ENCODE results near the gene SLC9A9.

Gene SLC9A9

DNA sequence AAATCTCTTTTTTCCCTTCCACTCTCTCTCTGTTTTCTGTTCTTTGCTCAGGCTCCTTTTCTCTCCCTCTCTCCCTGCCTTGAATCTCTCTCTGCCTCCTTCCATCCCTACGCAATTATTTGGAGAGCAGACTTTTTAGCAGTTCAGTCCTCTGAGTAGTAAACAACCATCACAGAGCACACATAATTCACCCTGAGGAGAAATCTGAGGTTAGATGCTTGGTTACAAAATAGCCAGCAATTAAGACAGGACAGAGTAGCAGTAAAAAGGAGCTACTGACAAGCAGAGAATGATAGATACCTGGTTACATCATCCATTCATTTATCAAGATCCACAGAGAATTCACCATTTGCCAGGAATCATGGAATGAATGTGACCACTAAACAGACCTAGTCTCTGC lies 25.5 kb downstream of the SLC9A9 start:
- Histone ChIP-seq H3K9me3 (replicated peaks; ENCODE audit: low read length) (no peaks in the 10 kb centered on the region), H3K4me1 (ENCODE audit: control insufficient read depth, insufficient read depth, low read length) (no peaks in the 10 kb centered on the region), H3K36me3 (ENCODE audit: insufficient read depth, low read length) (no peaks in the 10 kb centered on the region), H3K9ac (ENCODE audit: low read depth, low read length) (no peak overlapping the region), H3K4me3 (ENCODE audit: low read length) (no peak overlapping the region), H3K27me3 (ENCODE audit: control insufficient read depth, insufficient read depth, low read length) (no peaks in the 10 kb centered on the region), H3K4me2 (ENCODE audit: low read length) (no peak overlapping the region)

DNA sequence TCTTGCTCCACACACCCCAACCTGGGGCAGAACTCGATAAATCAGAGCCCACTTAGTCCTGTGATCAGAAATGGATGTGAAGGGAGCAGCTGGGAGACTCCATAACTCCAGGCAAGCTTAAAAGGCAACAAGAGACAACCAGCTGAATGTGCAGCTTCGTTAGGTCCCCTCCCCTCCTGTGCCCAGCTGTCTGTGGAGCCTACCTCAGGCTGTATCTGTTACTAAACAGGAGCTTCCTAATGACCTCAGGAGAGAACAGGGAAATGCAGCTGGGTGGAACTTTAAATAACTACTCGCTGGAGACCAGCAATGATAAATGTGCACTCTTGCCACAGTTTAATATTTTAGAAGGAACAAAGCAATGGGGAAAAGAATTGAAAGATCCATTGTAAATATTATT lies 25.9 kb downstream of the SLC9A9 start:
- no peak overlapping the region for H3K4me3 ChIP-seq (ENCODE audit: low read length)
- no peak overlapping the region for H3K9ac ChIP-seq (ENCODE audit: low read depth, low read length)
- no peaks in the 10 kb centered on the region for H3K9me3 ChIP-seq (replicated peaks; ENCODE audit: low read length)
- no peaks in the 10 kb centered on the region for H3K27me3 ChIP-seq (ENCODE audit: control insufficient read depth, insufficient read depth, low read length)
- H3K4me2 ChIP-seq (ENCODE audit: low read length) = no peak overlapping the region
- no peaks in the 10 kb centered on the region for H3K4me1 ChIP-seq (ENCODE audit: control insufficient read depth, insufficient read depth, low read length)
- no peaks in the 10 kb centered on the region for H3K36me3 ChIP-seq (ENCODE audit: insufficient read depth, low read length)

DNA sequence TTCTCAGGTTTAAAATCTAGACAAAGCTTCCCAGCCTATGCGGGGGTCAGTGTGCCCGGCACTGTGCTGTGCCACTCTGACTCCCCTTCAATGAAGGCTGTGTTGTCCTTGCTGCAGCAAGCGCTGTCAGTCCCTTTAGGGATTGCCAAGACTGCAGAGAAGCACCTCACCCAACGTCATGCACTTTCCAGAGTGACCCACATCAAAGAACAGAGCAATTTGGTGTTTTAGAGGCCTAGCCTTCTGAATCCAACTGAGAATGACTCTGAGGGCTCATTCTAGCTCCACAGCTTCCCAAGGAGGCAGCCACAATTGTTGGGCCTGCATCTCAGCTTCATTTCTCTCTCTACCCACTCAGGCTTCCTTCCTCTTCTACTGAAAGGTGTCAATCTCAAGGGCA lies 26.4 kb downstream of the SLC9A9 start:
- Histone ChIP-seq H3K9me3 (replicated peaks; ENCODE audit: low read length) (no peaks in the 10 kb centered on the region), H3K36me3 (ENCODE audit: insufficient read depth, low read length) (no peaks in the 10 kb centered on the region), H3K4me1 (ENCODE audit: control insufficient read depth, insufficient read depth, low read length) (no peaks in the 10 kb centered on the region), H3K27me3 (ENCODE audit: control insufficient read depth, insufficient read depth, low read length) (no peaks in the 10 kb centered on the region), H3K4me2 (ENCODE audit: low read length) (no peak overlapping the region), H3K4me3 (ENCODE audit: low read length) (no peak overlapping the region), H3K9ac (ENCODE audit: low read depth, low read length) (no peak overlapping the region)

DNA sequence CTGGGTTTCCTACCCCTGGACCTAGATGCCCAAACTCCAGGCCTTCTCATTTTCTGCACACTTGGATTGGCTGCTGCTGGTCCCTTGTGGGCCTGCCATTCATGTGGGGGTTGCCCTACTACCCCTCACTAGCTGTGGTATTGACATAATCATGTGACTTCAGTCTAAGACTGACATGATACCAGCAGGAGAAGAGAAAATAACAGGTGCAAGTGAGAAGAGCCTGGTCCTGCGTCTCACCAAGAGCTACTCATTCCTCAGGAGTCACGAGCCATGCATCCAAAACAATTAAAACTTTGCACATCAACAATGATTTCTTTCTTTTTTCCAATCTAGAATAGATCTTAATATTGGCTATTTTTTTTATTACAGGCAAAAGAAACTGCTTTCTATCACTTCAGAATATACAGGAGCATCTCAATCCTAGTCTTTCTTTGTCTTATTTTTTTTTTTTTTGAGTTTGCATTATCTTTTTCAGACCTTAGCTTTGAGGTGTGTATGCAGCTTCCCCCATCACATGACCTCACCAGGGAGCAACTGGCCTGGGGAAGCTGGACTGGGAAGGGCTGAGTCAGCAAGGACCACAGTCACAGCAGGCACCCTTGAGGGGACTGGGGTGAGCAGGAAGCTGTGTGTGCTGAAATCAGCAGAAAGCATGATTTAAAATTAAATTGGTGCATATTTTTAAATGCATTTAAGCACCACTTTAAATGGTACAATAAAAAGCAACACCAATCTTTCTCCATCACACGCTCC lies 27.6 kb downstream of the SLC9A9 start:
- Histone ChIP-seq H3K4me1 (ENCODE audit: control insufficient read depth, insufficient read depth, low read length) (no peaks in the 10 kb centered on the region), H3K27me3 (ENCODE audit: control insufficient read depth, insufficient read depth, low read length) (no peaks in the 10 kb centered on the region), H3K4me3 (ENCODE audit: low read length) (no peak overlapping the region), H3K4me2 (ENCODE audit: low read length) (no peak overlapping the region), H3K36me3 (ENCODE audit: insufficient read depth, low read length) (no peaks in the 10 kb centered on the region), H3K9ac (ENCODE audit: low read depth, low read length) (no peak overlapping the region), H3K9me3 (replicated peaks; ENCODE audit: low read length) (no peaks in the 10 kb centered on the region)

DNA sequence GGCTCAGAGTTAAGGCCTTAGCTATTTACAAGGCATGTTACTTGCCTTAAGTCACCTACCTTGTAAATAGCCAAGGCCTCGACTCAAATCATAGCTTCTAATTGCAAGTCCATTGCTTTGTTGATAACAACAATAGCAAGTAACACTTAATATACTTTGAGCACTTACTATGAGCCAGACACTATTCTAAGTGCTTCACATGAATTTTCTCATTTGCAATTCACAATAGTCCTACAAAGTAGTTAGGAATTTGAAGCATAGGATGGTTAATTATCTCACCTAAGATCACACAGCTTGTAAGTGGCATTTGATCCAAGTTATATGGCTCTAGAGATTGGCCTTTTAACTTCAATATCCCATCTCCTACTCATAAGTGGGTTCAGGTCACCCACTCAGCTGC lies 28.4 kb downstream of the SLC9A9 start:
- H3K36me3 ChIP-seq (ENCODE audit: insufficient read depth, low read length) = no peaks in the 10 kb centered on the region
- H3K4me3 ChIP-seq (ENCODE audit: low read length) = no peak overlapping the region
- no peaks in the 10 kb centered on the region for H3K4me1 ChIP-seq (ENCODE audit: control insufficient read depth, insufficient read depth, low read length)
- no peak overlapping the region for H3K9ac ChIP-seq (ENCODE audit: low read depth, low read length)
- H3K27me3 ChIP-seq (ENCODE audit: control insufficient read depth, insufficient read depth, low read length) = no peaks in the 10 kb centered on the region
- H3K4me2 ChIP-seq (ENCODE audit: low read length) = no peak overlapping the region
- no peaks in the 10 kb centered on the region for H3K9me3 ChIP-seq (replicated peaks; ENCODE audit: low read length)

DNA sequence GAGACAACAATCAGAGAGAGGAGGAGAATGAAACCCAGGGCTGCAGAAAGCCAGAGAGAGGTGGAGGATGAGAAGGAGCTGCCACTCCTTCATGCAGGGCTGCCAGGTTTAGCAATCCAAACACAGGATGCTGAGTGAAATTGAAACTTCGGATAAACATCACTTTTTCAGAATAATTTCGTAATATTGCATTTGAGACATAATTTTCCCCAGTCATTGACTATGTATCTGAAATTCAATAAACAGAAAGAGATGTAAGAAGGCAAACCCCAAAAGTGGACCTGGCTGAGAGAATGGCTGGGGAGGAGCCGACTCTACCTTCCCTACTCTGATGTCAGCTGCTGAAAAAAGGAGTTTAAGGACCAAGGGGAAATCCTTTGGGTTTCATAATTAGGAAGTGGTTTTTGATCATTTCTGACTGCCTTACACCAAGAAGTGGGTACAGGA lies 33.8 kb downstream of the SLC9A9 start:
- H3K27me3 ChIP-seq (ENCODE audit: control insufficient read depth, insufficient read depth, low read length) = no peaks in the 10 kb centered on the region
- H3K9ac ChIP-seq (ENCODE audit: low read depth, low read length) = no peak overlapping the region
- H3K4me3 ChIP-seq (ENCODE audit: low read length) = no peak overlapping the region
- H3K4me2 ChIP-seq (ENCODE audit: low read length) = no peak overlapping the region
- no peaks in the 10 kb centered on the region for H3K9me3 ChIP-seq (replicated peaks; ENCODE audit: low read length)
- peaks cover 8% of the 10 kb centered on the region for H3K4me1 ChIP-seq (ENCODE audit: control insufficient read depth, insufficient read depth, low read length)
- no peaks in the 10 kb centered on the region for H3K36me3 ChIP-seq (ENCODE audit: insufficient read depth, low read length)

DNA sequence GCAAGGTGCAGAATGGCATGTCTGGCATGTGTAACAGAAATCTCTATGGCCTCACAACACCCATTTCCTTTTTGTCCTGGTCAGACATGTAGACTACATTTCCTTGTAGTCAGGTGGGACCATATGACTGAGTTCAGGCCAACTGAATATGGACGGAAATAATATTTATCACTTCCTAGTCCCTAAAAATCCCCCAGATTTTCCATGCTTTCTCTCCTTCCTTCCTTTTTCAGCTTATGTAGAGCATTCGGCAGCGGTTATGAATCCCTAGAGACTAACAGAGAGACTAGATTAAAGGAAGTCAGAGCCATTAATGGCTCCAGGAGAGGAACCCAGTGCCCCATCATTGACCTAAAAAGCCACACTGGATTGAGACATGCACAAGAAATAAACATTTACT lies 35.8 kb downstream of the SLC9A9 start:
- no peaks in the 10 kb centered on the region for H3K9me3 ChIP-seq (replicated peaks; ENCODE audit: low read length)
- no peak overlapping the region for H3K4me2 ChIP-seq (ENCODE audit: low read length)
- no peaks in the 10 kb centered on the region for H3K36me3 ChIP-seq (ENCODE audit: insufficient read depth, low read length)
- no peak overlapping the region for H3K9ac ChIP-seq (ENCODE audit: low read depth, low read length)
- no peaks in the 10 kb centered on the region for H3K27me3 ChIP-seq (ENCODE audit: control insufficient read depth, insufficient read depth, low read length)
- H3K4me1 ChIP-seq (ENCODE audit: control insufficient read depth, insufficient read depth, low read length) = peaks cover 8% of the 10 kb centered on the region
- no peak overlapping the region for H3K4me3 ChIP-seq (ENCODE audit: low read length)

DNA sequence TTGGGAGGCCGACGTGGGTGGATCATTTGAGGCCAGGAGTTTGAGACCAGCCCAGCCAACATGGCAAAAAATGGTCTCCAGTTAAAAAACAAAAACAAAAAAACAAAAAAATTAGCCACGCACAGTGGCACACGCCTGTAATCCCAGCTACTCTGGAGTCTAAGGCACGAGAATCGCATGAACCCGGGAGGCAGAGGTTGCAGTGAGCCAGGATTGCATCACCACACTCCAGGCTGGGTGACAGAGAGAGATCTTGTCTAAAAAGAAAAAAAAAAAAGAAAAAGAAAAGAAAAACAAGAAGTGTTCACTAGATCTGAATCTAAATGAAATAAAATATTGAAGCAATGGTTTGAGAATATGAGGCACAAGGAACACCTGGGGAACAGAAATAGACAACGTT lies 36.7 kb downstream of the SLC9A9 start:
- Histone ChIP-seq H3K4me2 (ENCODE audit: low read length) (no peak overlapping the region), H3K27me3 (ENCODE audit: control insufficient read depth, insufficient read depth, low read length) (no peaks in the 10 kb centered on the region), H3K9me3 (replicated peaks; ENCODE audit: low read length) (no peaks in the 10 kb centered on the region), H3K4me3 (ENCODE audit: low read length) (no peak overlapping the region), H3K36me3 (ENCODE audit: insufficient read depth, low read length) (no peaks in the 10 kb centered on the region), H3K4me1 (ENCODE audit: control insufficient read depth, insufficient read depth, low read length) (peaks cover 17% of the 10 kb centered on the region), H3K9ac (ENCODE audit: low read depth, low read length) (no peak overlapping the region)

DNA sequence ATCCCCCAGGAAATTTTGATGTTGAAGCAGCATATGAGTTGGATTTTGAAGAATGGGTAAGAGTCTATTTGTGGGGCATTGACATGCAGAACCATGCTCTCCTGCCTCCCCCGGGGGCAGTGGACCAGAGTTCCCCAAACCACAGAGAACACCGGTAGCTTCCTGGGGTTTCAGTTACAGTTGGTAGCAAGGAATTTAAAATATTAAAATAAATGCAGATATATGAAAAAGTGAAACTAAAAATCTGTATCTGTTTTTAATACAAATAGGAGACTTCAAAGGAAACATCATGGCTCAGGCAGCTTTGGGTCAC lies 37.4 kb downstream of the SLC9A9 start:
- Histone ChIP-seq H3K9ac (ENCODE audit: low read depth, low read length) (no peak overlapping the region), H3K4me3 (ENCODE audit: low read length) (no peak overlapping the region), H3K4me1 (ENCODE audit: control insufficient read depth, insufficient read depth, low read length) (peaks cover 22% of the 10 kb centered on the region), H3K36me3 (ENCODE audit: insufficient read depth, low read length) (no peaks in the 10 kb centered on the region), H3K4me2 (ENCODE audit: low read length) (no peak overlapping the region), H3K27me3 (ENCODE audit: control insufficient read depth, insufficient read depth, low read length) (no peaks in the 10 kb centered on the region), H3K9me3 (replicated peaks; ENCODE audit: low read length) (no peaks in the 10 kb centered on the region)

DNA sequence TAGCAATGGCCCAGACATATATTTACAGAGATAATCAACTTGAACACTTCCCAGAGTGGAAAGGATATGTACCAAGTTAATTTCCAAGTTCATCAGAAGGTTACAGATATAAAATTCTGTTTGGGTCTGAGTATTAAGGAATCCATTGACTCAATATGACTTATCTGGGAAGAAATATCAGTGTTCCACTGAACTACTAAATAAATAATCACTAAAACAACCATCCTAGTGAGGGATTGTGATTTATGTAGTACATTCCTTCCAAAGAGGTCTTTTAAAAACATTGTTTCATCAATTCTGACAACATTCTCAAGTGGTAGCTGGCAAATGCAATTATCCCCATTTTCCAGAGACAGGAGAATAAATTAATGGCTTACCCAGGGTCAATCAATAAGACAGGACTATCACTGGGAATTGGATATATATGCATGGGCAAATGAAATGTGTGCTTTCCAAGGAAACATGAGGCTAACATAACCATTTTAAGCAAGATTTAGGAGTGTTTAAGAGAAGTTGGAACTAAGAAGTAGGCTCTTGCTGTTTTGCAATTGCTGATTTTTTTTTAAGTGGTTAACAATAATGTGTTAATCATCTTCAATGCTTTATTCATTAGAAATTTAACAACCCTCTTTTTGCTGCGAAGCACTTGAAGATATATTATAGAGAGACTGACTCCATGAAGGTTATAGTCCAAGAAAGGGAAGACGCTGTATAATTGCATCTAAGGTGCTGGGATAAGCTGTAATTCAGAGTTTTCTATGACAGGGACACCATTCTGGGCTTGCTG lies 37.9 kb downstream of the SLC9A9 start:
- Histone ChIP-seq H3K4me3 (ENCODE audit: low read length) (no peak overlapping the region), H3K9me3 (replicated peaks; ENCODE audit: low read length) (no peaks in the 10 kb centered on the region), H3K36me3 (ENCODE audit: insufficient read depth, low read length) (no peaks in the 10 kb centered on the region), H3K9ac (ENCODE audit: low read depth, low read length) (no peak overlapping the region), H3K4me2 (ENCODE audit: low read length) (no peak overlapping the region), H3K27me3 (ENCODE audit: control insufficient read depth, insufficient read depth, low read length) (no peaks in the 10 kb centered on the region), H3K4me1 (ENCODE audit: control insufficient read depth, insufficient read depth, low read length) (peaks cover 22% of the 10 kb centered on the region)

DNA sequence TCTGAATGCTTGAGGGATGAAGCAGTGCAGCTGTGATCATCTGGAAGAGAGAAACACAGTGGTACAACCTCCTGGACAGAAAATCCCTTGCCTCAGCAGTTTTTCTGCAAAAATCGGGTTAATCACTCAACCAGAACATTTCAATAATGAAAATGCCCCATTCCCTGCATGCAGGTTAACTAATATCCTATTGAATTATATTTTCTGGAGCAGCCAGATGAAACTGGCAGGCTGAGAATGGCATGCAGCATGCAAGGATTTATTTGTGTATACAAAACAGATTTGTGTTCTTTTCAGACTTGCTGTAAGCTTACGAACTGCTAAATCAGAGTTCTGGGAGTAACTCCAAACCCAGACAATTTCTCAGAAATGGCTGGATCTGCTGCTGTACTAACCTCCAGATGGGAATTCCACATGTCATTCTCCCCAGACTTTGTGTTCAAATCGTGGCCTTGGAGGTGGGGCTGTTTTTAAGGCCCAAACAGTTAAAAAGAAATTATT lies 39.1 kb downstream of the SLC9A9 start:
- Histone ChIP-seq H3K4me2 (ENCODE audit: low read length) (no peak overlapping the region), H3K4me3 (ENCODE audit: low read length) (no peak overlapping the region), H3K4me1 (ENCODE audit: control insufficient read depth, insufficient read depth, low read length) (peaks cover 17% of the 10 kb centered on the region), H3K9ac (ENCODE audit: low read depth, low read length) (no peak overlapping the region), H3K9me3 (replicated peaks; ENCODE audit: low read length) (no peaks in the 10 kb centered on the region), H3K36me3 (ENCODE audit: insufficient read depth, low read length) (no peaks in the 10 kb centered on the region), H3K27me3 (ENCODE audit: control insufficient read depth, insufficient read depth, low read length) (no peaks in the 10 kb centered on the region)

DNA sequence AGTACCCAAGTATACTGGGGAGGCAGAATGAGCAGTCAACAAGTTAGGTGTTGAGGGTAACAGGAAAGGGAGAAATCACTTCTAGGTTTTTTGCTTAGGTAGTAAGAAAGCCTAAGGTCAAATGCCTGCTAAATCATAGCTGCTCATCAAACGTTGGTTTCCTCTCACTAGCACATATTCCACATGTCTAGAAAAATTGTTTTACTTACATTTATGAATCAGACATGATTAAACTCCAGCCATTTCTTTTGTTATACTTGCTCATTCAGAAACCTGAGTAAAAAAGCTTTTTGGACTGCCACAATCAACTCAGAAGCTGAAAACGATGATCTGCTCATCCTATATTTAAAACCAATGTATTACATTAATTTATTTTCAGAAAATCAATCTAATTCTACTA lies 40.2 kb downstream of the SLC9A9 start:
- no peak overlapping the region for H3K4me3 ChIP-seq (ENCODE audit: low read length)
- no peak overlapping the region for H3K4me2 ChIP-seq (ENCODE audit: low read length)
- H3K9me3 ChIP-seq (replicated peaks; ENCODE audit: low read length) = no peaks in the 10 kb centered on the region
- no peak overlapping the region for H3K9ac ChIP-seq (ENCODE audit: low read depth, low read length)
- no peaks in the 10 kb centered on the region for H3K36me3 ChIP-seq (ENCODE audit: insufficient read depth, low read length)
- H3K4me1 ChIP-seq (ENCODE audit: control insufficient read depth, insufficient read depth, low read length) = peaks cover 17% of the 10 kb centered on the region
- no peaks in the 10 kb centered on the region for H3K27me3 ChIP-seq (ENCODE audit: control insufficient read depth, insufficient read depth, low read length)

Measured in skeletal muscle satellite cell (primary cell).